ENCODE results near the gene ARHGAP42. TPM values are rescaled to one million over a fixed set of nuclear protein-coding genes. Genes with fewer than 3 reads are reported as not detected.

ARHGAP42 gene
- total and polyA plus RNA-seq, 10 of the 15 experiments (the other 5 are each of a cell fraction or from before 2014, with no cell fraction given) = 1.8 to 6.3 (median 3.2) TPM

GRCh38 chr11:100817620-100818019 lies 130.5 kb downstream of the ARHGAP42 start:
- no TSS peak for BruUV-seq (replicated peaks)
- ChIA-PET CTCF (interaction anchor here (1.7 kb wide), 1 partner anchor 9 kb away, joined by 4 read pairs; no protein-coding TSS in a partner anchor), RAD21 (ENCODE audit: unreplicated experiment) (no interaction called here), POLR2A (no interaction called here), SMC1A (ENCODE audit: uncharacterized antibody, unreplicated experiment) (no interaction called here)
- Histone ChIP-seq H3K27me3 (replicated peaks in 1 of 2; ENCODE audit: control insufficient read depth in 2 of 2, insufficient read depth in 2 of 2, low read length in 1 of 2) (no peaks in the 10 kb centered on the region), H3K4me2 (ENCODE audit: control insufficient read depth, insufficient read depth) (no peak overlapping the region), H2AFZ (ENCODE audit: control insufficient read depth, low read depth, low read length) (no peak overlapping the region), H3K9ac (ENCODE audit: control insufficient read depth, insufficient read depth, low read length) (no peak overlapping the region), H3K4me1 (ENCODE audit: control insufficient read depth, insufficient read depth, low read length) (no peaks in the 10 kb centered on the region), H3K27ac (ENCODE audit: control insufficient read depth, insufficient read depth) (no peak overlapping the region), H3K4me3 (no peak overlapping the region), H3K9me3 (replicated peaks; ENCODE audit: control insufficient read depth, insufficient read depth, low read length) (no peaks in the 10 kb centered on the region; the same call in 2 of the 3 replicates), H4K20me1 (ENCODE audit: control insufficient read depth, insufficient read depth) (no peaks in the 10 kb centered on the region), H3K79me2 (ENCODE audit: control insufficient read depth, insufficient read depth, low read length) (no peaks in the 10 kb centered on the region), H3K36me3 (ENCODE audit: control insufficient read depth in 2 of 2, insufficient read depth in 2 of 2, low read length in 1 of 2) (no peaks in the 10 kb centered on the region)
- intact Hi-C loops (cut with micrococcal nuclease; ENCODE audit: unreplicated experiment) = no loop called here
- whole genome bisulfite sequencing (ENCODE audit: insufficient coverage, insufficient replicate concordance, low lambda C conversion rate, missing lambda C conversion rate) = 50% methylated on average over 2 of the region's 2 CpGs
- in situ Hi-C loops (cut with MboI) = no loop called here
- DNase-seq (ENCODE audit: low read depth, low spot score) (no peak), ATAC-seq (peak; percentile 52), FAIRE-seq (no peak)
- no peak for TF ChIP-seq EED (IDR thresholded peaks at IDR 0.05; ENCODE audit: low read depth)
- no peak for TF ChIP-seq CTCF (IDR thresholded peaks at IDR 0.05 in 2 of 3, conservative IDR thresholded peaks at IDR 0.05 in 1 of 3; ENCODE audit: control insufficient read depth in 2 of 3, extremely low read depth in 1 of 3, insufficient read depth in 1 of 3, low read depth in 3 of 3, low read length in 3 of 3)
- no peak for TF ChIP-seq IRF5 (IDR thresholded peaks at IDR 0.05; ENCODE audit: borderline replicate concordance)
- TF ChIP-seq ZNF217 (IDR thresholded peaks at IDR 0.05) = no peak
- no peak for TF ChIP-seq HDAC6 (IDR thresholded peaks at IDR 0.05; ENCODE audit: unreplicated experiment)
- TF ChIP-seq FOXM1 (IDR thresholded peaks at IDR 0.05; ENCODE audit: low read depth, low read length) = no peak
- TF ChIP-seq MEF2B (IDR thresholded peaks at IDR 0.05; ENCODE audit: partially characterized antibody, poor library complexity, severe bottlenecking) = no peak
- TF ChIP-seq TCF3 (IDR thresholded peaks at IDR 0.05; ENCODE audit: borderline replicate concordance, insufficient read depth, low read depth, low read length) = no peak
- no peak for TF ChIP-seq NFIC (IDR thresholded peaks at IDR 0.05; ENCODE audit: low read depth, low read length)
- no peak for TF ChIP-seq SIX5 (IDR thresholded peaks at IDR 0.05; ENCODE audit: low read depth, low read length, severe bottlenecking)
- TF ChIP-seq SUZ12 (IDR thresholded peaks at IDR 0.05; ENCODE audit: unreplicated experiment) = no peak
- TF ChIP-seq NR2F1 (conservative IDR thresholded peaks at IDR 0.05) = no peak
- no peak for TF ChIP-seq ZZZ3 (IDR thresholded peaks at IDR 0.05; ENCODE audit: control insufficient read depth, insufficient read length, low read depth)
- no peak for TF ChIP-seq SMAD1 (IDR thresholded peaks at IDR 0.05; ENCODE audit: low read depth, partially characterized antibody)
- no peak for TF ChIP-seq E2F8 (IDR thresholded peaks at IDR 0.05; ENCODE audit: low read depth, partially characterized antibody)
- no peak for TF ChIP-seq NFYB (IDR thresholded peaks at IDR 0.05; ENCODE audit: insufficient read depth, low read depth, low read length)

Data from GM12878 (cell line).